SK-N-SH (cell line): ENCODE measurements around the gene FGGY. TPM values are rescaled to one million over a fixed set of nuclear protein-coding genes. Genes with fewer than 3 reads are reported as not detected.

ENCODE experiments used
- CTCF ChIA-PET: fragments of 300-600, 350-600 bp; formaldehyde crosslinking; extraction: SDS; loops from one replicate; lab custom pipeline; 2021; lab: Yijun Ruan, JAX
- POLR2A ChIA-PET: fragments of 350-600 bp; sonication (Branson Sonifier 250); formaldehyde crosslinking; extraction: SDS; loops from one replicate; lab custom pipeline; 2020; ENCODE audit warnings: antibody characterized with exemption, inconsistent platforms; lab: Yijun Ruan, JAX
- DNase-seq: peaks from one replicate; pipeline ENCODE4 v3.0.0; 2012
- H2AFZ ChIP-seq: fragments of 200-600 bp; sonication (generic); 2 replicates; pipeline ENCODE4 v1.8.1; 2016; ENCODE audit warnings: antibody characterized with exemption, mild to moderate bottlenecking, low read depth
- H3F3A ChIP-seq: fragments of 200-600 bp; sonication (generic); replicated peaks from 2 replicates; pipeline ENCODE3; 2016; ENCODE audit warnings: antibody characterized with exemption, mild to moderate bottlenecking; ENCODE audit not compliant: insufficient read depth
- H3K27ac ChIP-seq, 2 experiments: fragments of 200-500 bp in 1 of 2; fragments of 200-600 bp in 1 of 2; sonication (Bioruptor generic) in 1 of 2; sonication (generic), shearing (Covaris generic) in 1 of 2; 2 replicates each; pipeline versions ENCODE4 v1.5.1 to v1.6.1; 2014 to 2016; ENCODE audit warnings: low read depth in 2 of 2, inconsistent platforms in 1 of 2, low read length in 1 of 2, mild to moderate bottlenecking in 1 of 2, mixed read lengths in 1 of 2
- H3K27me3 ChIP-seq: fragments of 200-600 bp; sonication (generic), shearing (Covaris generic); 2 replicates; pipeline ENCODE4 v1.6.1; 2016; ENCODE audit warnings: mixed run types; ENCODE audit not compliant: insufficient read depth
- H3K36me3 ChIP-seq, 2 experiments: fragments of 200-500 bp in 1 of 2; fragments of 200-600 bp in 1 of 2; sonication (Bioruptor generic) in 1 of 2; sonication (generic) in 1 of 2; replicated peaks in 1 of 2; 2 replicates each; pipeline versions ENCODE3 to v1.5.1; 2014 to 2016; ENCODE audit warnings: low read length in 1 of 2, mild to moderate bottlenecking in 1 of 2; ENCODE audit not compliant: insufficient read depth in 2 of 2, control insufficient read depth in 1 of 2
- H3K4me1 ChIP-seq, 2 experiments: fragments of 200-500 bp in 1 of 2; fragments of 200-600 bp in 1 of 2; sonication (Bioruptor generic) in 1 of 2; sonication (generic), shearing (Covaris generic) in 1 of 2; 2 replicates each; pipeline versions ENCODE4 v1.5.1 to v1.6.1; 2014 to 2016; ENCODE audit warnings: low read depth in 1 of 2, low read length in 1 of 2, mixed run types in 1 of 2; ENCODE audit not compliant: insufficient read depth in 2 of 2, control insufficient read depth in 1 of 2
- H3K4me2 ChIP-seq: fragments of 200-600 bp; sonication (generic), shearing (Covaris generic); 2 replicates; pipeline ENCODE4 v1.6.1; 2017; ENCODE audit warnings: mixed run types
- H3K4me3 ChIP-seq, 2 experiments: fragments of 200-500 bp in 1 of 2; fragments of 200-600 bp in 1 of 2; sonication (Bioruptor generic) in 1 of 2; sonication (generic), shearing (Covaris generic) in 1 of 2; 2 replicates each; pipeline versions ENCODE4 v1.5.1 to v1.8.1; 2014 to 2016; ENCODE audit warnings: low read depth in 2 of 2, inconsistent platforms in 1 of 2, low read length in 1 of 2, mild to moderate bottlenecking in 1 of 2, mixed read lengths in 1 of 2, moderate library complexity in 1 of 2
- H3K79me2 ChIP-seq: fragments of 200-600 bp; sonication (generic); 2 replicates; pipeline ENCODE4 v1.8.1; 2017; ENCODE audit warnings: mild to moderate bottlenecking; ENCODE audit not compliant: insufficient read depth
- H3K9ac ChIP-seq: fragments of 200-600 bp; sonication (generic); 2 replicates; pipeline ENCODE4 v1.6.1; 2017; ENCODE audit warnings: mixed run types
- H3K9me2 ChIP-seq: fragments of 200-600 bp; sonication (generic); 2 replicates; pipeline ENCODE4 v1.6.1; 2017; ENCODE audit warnings: mixed run types
- H3K9me3 ChIP-seq: fragments of 200-600 bp; sonication (generic); 2 replicates; pipeline ENCODE4 v1.6.1; 2017; ENCODE audit warnings: mixed run types, mild to moderate bottlenecking, moderate library complexity
- H4K20me1 ChIP-seq: fragments of 200-600 bp; sonication (generic); 2 replicates; pipeline ENCODE4 v1.6.1; 2017; ENCODE audit warnings: mild to moderate bottlenecking, mixed run types; ENCODE audit not compliant: insufficient read depth
- CHD2 ChIP-seq: fragments of 150-350 bp; IDR thresholded peaks from 2 replicates; pipeline ENCODE4 v1.6.1; 2018; ENCODE audit warnings: low read length; ENCODE audit not compliant: partially characterized antibody
- ELF1 ChIP-seq: IDR thresholded peaks from 2 replicates; pipeline ENCODE4 v1.4.0; 2012
- EP300 ChIP-seq, 2 experiments: IDR thresholded peaks; 2 replicates each; pipeline versions ENCODE4 v1.4.0 to v1.6.1; 2012; ENCODE audit warnings: borderline replicate concordance in 1 of 2, low read depth in 1 of 2, low read length in 1 of 2
- FOXJ3 ChIP-seq: sonication (generic); formaldehyde crosslinking; IDR thresholded peaks from 2 replicates; pipeline ENCODE4 v1.5.1; 2020; ENCODE audit warnings: mild to moderate bottlenecking, missing genetic modification reagents
- FOXM1 ChIP-seq: IDR thresholded peaks from 2 replicates; pipeline ENCODE4 v1.4.0; 2012; ENCODE audit warnings: low read depth, mild to moderate bottlenecking
- GATA2 ChIP-seq: sonication (generic); formaldehyde crosslinking; IDR thresholded peaks from 2 replicates; pipeline ENCODE4 v1.5.0; 2020; ENCODE audit warnings: mild to moderate bottlenecking, missing genetic modification reagents
- JUND ChIP-seq: IDR thresholded peaks from 2 replicates; pipeline ENCODE4 v1.4.0; 2012
- MAX ChIP-seq: IDR thresholded peaks from 2 replicates; pipeline ENCODE4 v1.4.0; 2012; ENCODE audit warnings: low read depth
- MEF2A ChIP-seq: IDR thresholded peaks from 2 replicates; pipeline ENCODE4 v1.4.0; 2012; ENCODE audit warnings: low read depth, borderline replicate concordance
- MXI1 ChIP-seq: IDR thresholded peaks from 2 replicates; pipeline ENCODE4 v1.6.1; 2012; ENCODE audit warnings: mild to moderate bottlenecking, low read depth, low read length, improper control_type of control experiment
- NFIC ChIP-seq: IDR thresholded peaks from 2 replicates; pipeline ENCODE4 v1.4.0; 2012; ENCODE audit warnings: borderline replicate concordance
- NRF1 ChIP-seq: IDR thresholded peaks from 2 replicates; pipeline ENCODE4 v1.6.1; 2012; ENCODE audit warnings: low read depth, mild to moderate bottlenecking, low read length
- RAD21 ChIP-seq: IDR thresholded peaks from 2 replicates; pipeline ENCODE4 v1.6.1; 2012; ENCODE audit warnings: mild to moderate bottlenecking, low read length
- RCOR1 ChIP-seq: fragments of 150-350 bp; IDR thresholded peaks from 2 replicates; pipeline ENCODE4 v1.6.1; 2017; ENCODE audit warnings: antibody characterized with exemption, low read length
- SMC3 ChIP-seq: IDR thresholded peaks from 2 replicates; pipeline ENCODE4 v1.6.1; 2012; ENCODE audit warnings: low read depth, low read length, improper control_type of control experiment
- TAF1 ChIP-seq: IDR thresholded peaks from 2 replicates; pipeline ENCODE4 v1.6.1; 2012; ENCODE audit warnings: low read depth, mild to moderate bottlenecking, low read length, moderate library complexity, borderline replicate concordance
- TCF12 ChIP-seq: IDR thresholded peaks from 2 replicates; pipeline ENCODE4 v1.4.0; 2012
- TEAD4 ChIP-seq: IDR thresholded peaks from 2 replicates; pipeline ENCODE4 v1.4.0; 2012; ENCODE audit warnings: mild to moderate bottlenecking, borderline replicate concordance; ENCODE audit not compliant: insufficient read depth
- USF2 ChIP-seq: fragments of 150-350 bp; IDR thresholded peaks from 2 replicates; pipeline ENCODE4 v1.6.1; 2017; ENCODE audit warnings: antibody characterized with exemption, low read length, low read depth, borderline replicate concordance
- YY1 ChIP-seq: IDR thresholded peaks from 2 replicates; pipeline ENCODE4 v1.4.0; 2012; ENCODE audit warnings: low read depth, mild to moderate bottlenecking
- WGBS: methylation state at CpG from one replicate; pipeline ENCODE4 v1.1.6; 2017; ENCODE audit warnings: low lambda C conversion rate; 5-methylcytosine and 5-hydroxymethylcytosine counted together
- polyA plus RNA-seq, 3 experiments: library from polyadenylated mRNA; depleted of rRNA; stranded (reverse); fragments of >200 nt; gene quantifications; 2 replicates each; pipeline ENCODE4 v1.2.3, GENCODE V29; 2012
- TF ChIP-seq, protein P1 (sequence below): IDR thresholded peaks from 2 replicates; pipeline ENCODE4 v1.4.0; 2012; ENCODE audit warnings: low read depth, borderline replicate concordance
- TF ChIP-seq, protein P2 (sequence below): fragments of 200-600 bp; sonication (generic); IDR thresholded peaks from 2 replicates; pipeline ENCODE4 v1.6.1; 2017; ENCODE audit warnings: antibody characterized with exemption, mild to moderate bottlenecking, moderate library complexity

FGGY gene
- polyA plus RNA-seq, 1 of the 3 experiments (the other 2 are of a cell fraction), result 10.3 TPM

- POLR2A ChIA-PET, result no interaction called here
- H3K9me2 ChIP-seq, result no peaks in the 10 kb centered on the region
- H3F3A ChIP-seq, result no peaks in the 10 kb centered on the region
- WGBS, result 100% methylated on average over 3 of the region's 3 CpGs
- no peak overlapping the region for H3K4me2 ChIP-seq
- H3K9ac ChIP-seq, result no peak overlapping the region
- no peaks in the 10 kb centered on the region for H3K79me2 ChIP-seq
- DNase-seq, result no peak
- CTCF ChIA-PET, result no interaction called here
- no peaks in the 10 kb centered on the region for H3K27me3 ChIP-seq
- no peak for TF ChIP-seq GATA2
- TF ChIP-seq FOXM1, result no peak
- TF ChIP-seq EP300 (IDR thresholded peaks at IDR 0.05; ENCODE audit: borderline replicate concordance in 1 of 2, low read depth in 1 of 2, low read length in 1 of 2), result no peak
- TF ChIP-seq CHD2, result no peak
- no peaks in the 10 kb centered on the region for H4K20me1 ChIP-seq
- H3K9me3 ChIP-seq, result no peaks in the 10 kb centered on the region
- H3K27ac ChIP-seq, result no peak overlapping the region
- no peak overlapping the region for H2AFZ ChIP-seq
- no peaks in the 10 kb centered on the region for H3K4me1 ChIP-seq
- H3K36me3 ChIP-seq, result peaks cover 0 to 2% of the 10 kb centered on the region in 2 experiments
- no peak overlapping the region for H3K4me3 ChIP-seq
These were observed 27.0 kb downstream of the FGGY start for GRCh38 chr1:59323879-59324278.

DNA sequence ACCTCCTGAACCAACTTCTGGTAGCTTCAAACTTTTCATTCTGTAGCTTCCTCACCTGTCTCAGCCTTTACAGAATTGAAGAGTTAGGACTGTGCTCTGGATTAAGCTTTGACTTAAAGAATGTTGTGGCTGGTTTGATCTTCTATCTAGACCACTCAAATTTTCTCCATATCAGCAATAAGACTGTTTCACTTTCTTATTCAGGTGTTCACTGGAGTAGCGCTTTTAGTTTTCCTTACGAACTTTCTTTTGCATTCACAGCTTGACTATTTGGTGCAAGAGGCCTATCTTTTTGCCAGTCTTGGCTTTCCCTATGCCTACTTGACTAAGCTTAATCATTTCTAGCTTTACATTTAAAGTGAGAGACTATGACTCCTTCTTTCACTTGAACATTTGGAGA is 31.5 kb downstream of the FGGY start:
- Histone ChIP-seq H4K20me1 (no peaks in the 10 kb centered on the region), H3K27me3 (no peaks in the 10 kb centered on the region), H3K79me2 (no peaks in the 10 kb centered on the region), H3K4me3 (no peak overlapping the region), H3K9ac (no peak overlapping the region), H3K4me2 (no peak overlapping the region), H3F3A (no peaks in the 10 kb centered on the region), H3K9me3 (no peaks in the 10 kb centered on the region), H3K4me1 (no peaks in the 10 kb centered on the region), H3K9me2 (no peaks in the 10 kb centered on the region), H3K36me3 (no peaks in the 10 kb centered on the region), H3K27ac (no peak overlapping the region), H2AFZ (no peak overlapping the region)
- WGBS, result 97% methylated on average over 2 of the region's 2 CpGs
- DNase-seq, result no peak
- POLR2A ChIA-PET, result no interaction called here
- CTCF ChIA-PET, result no interaction called here
- TF ChIP-seq NRF1 (no peak), ELF1 (no peak), TAF1 (no peak), USF2 (no peak), RAD21 (no peak), YY1 (no peak), SMC3 (no peak), GATA2 (no peak), MAX (no peak), RCOR1 (no peak), FOXJ3 (CRISPR knock-in tag) (no peak), TCF12 (no peak), JUND (no peak), TEAD4 (no peak), MEF2A (no peak), NFIC (no peak), CHD2 (no peak), MXI1 (no peak)
- TF ChIP-seq, protein P1, sequence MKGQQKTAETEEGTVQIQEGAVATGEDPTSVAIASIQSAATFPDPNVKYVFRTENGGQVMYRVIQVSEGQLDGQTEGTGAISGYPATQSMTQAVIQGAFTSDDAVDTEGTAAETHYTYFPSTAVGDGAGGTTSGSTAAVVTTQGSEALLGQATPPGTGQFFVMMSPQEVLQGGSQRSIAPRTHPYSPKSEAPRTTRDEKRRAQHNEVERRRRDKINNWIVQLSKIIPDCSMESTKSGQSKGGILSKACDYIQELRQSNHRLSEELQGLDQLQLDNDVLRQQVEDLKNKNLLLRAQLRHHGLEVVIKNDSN, result no peak
- TF ChIP-seq, protein P2, sequence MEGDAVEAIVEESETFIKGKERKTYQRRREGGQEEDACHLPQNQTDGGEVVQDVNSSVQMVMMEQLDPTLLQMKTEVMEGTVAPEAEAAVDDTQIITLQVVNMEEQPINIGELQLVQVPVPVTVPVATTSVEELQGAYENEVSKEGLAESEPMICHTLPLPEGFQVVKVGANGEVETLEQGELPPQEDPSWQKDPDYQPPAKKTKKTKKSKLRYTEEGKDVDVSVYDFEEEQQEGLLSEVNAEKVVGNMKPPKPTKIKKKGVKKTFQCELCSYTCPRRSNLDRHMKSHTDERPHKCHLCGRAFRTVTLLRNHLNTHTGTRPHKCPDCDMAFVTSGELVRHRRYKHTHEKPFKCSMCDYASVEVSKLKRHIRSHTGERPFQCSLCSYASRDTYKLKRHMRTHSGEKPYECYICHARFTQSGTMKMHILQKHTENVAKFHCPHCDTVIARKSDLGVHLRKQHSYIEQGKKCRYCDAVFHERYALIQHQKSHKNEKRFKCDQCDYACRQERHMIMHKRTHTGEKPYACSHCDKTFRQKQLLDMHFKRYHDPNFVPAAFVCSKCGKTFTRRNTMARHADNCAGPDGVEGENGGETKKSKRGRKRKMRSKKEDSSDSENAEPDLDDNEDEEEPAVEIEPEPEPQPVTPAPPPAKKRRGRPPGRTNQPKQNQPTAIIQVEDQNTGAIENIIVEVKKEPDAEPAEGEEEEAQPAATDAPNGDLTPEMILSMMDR, result no peak
